Keratinocyte (primary cell): ENCODE data around the gene IRAK2. TPM values are rescaled to one million over a fixed set of nuclear protein-coding genes. Genes with fewer than 3 reads are reported as not detected.

ENCODE experiments used
- DNase-seq: peaks from one replicate; pipeline ENCODE4 v3.0.0-alpha.2; 2011; ENCODE audit warnings: low read depth, missing footprints, low spot score
- FAIRE-seq: peaks from 2 replicates; lab custom pipeline; 2011; peaks lifted over from hg19 to GRCh38; lab: Jason Lieb, UNC
- H2AFZ ChIP-seq: 2 replicates; pipeline ENCODE4 v1.6.0; 2012; ENCODE audit warnings: low read length, control low read depth, inconsistent platforms; ENCODE audit not compliant: control insufficient read depth
- H3K27ac ChIP-seq: 2 replicates; pipeline ENCODE4 v1.5.1; 2011; ENCODE audit warnings: low read length; ENCODE audit not compliant: control insufficient read depth, insufficient read depth
- H3K27me3 ChIP-seq: 3 replicates; pipeline ENCODE4 v1.6.0; 2011; ENCODE audit warnings: low read length; ENCODE audit not compliant: control insufficient read depth, insufficient read depth; ENCODE audit errors: extremely low read depth
- H3K36me3 ChIP-seq, 2 experiments: 2 replicates in 1 of 2; 3 replicates in 1 of 2; pipeline ENCODE4 v1.5.1; 2011; ENCODE audit warnings: low read length in 2 of 2, mild to moderate bottlenecking in 1 of 2; ENCODE audit not compliant: control insufficient read depth in 2 of 2, insufficient read depth in 2 of 2; ENCODE audit errors: extremely low read depth in 1 of 2
- H3K4me1 ChIP-seq: 3 replicates; pipeline ENCODE4 v1.5.1; 2011; ENCODE audit warnings: low read length; ENCODE audit not compliant: control insufficient read depth, insufficient read depth; ENCODE audit errors: extremely low read depth
- H3K4me2 ChIP-seq: 3 replicates; pipeline ENCODE4 v1.6.0; 2011; ENCODE audit warnings: low read depth, low read length; ENCODE audit not compliant: control insufficient read depth, insufficient read depth; ENCODE audit errors: extremely low read depth
- H3K4me3 ChIP-seq, 3 experiments: fragments of 200-600 bp in 1 of 3; sonication (generic) in 1 of 3; 2 replicates in 2 of 3; 3 replicates in 1 of 3; pipeline ENCODE4 v1.5.1; 2011 to 2016; ENCODE audit warnings: low read length in 3 of 3, mild to moderate bottlenecking in 3 of 3, control low read depth in 2 of 3, inconsistent platforms in 1 of 3, low read depth in 1 of 3, mixed read lengths in 1 of 3, mixed run types in 1 of 3, moderate library complexity in 1 of 3; ENCODE audit not compliant: control insufficient read depth in 2 of 3, insufficient read depth in 2 of 3; ENCODE audit errors: extremely low read depth in 1 of 3
- H3K79me2 ChIP-seq: 2 replicates; pipeline ENCODE4 v1.6.0; 2012; ENCODE audit warnings: low read length; ENCODE audit not compliant: control insufficient read depth, insufficient read depth
- H3K9ac ChIP-seq: 3 replicates; pipeline ENCODE4 v1.6.0; 2011; ENCODE audit warnings: low read length; ENCODE audit not compliant: control insufficient read depth, insufficient read depth; ENCODE audit errors: extremely low read depth
- H3K9me1 ChIP-seq: 3 replicates; pipeline ENCODE4 v1.6.0; 2011; ENCODE audit warnings: low read length; ENCODE audit not compliant: control insufficient read depth, insufficient read depth; ENCODE audit errors: extremely low read depth
- H3K9me3 ChIP-seq: 2 replicates; pipeline ENCODE4 v1.5.1; 2012; ENCODE audit warnings: low read depth, low read length; ENCODE audit not compliant: control insufficient read depth
- H4K20me1 ChIP-seq: 3 replicates; pipeline ENCODE4 v1.6.0; 2011; ENCODE audit warnings: low read length; ENCODE audit not compliant: control insufficient read depth, insufficient read depth; ENCODE audit errors: extremely low read depth
- CTCF ChIP-seq, 3 experiments: IDR thresholded peaks in 1 of 3; conservative IDR thresholded peaks in 1 of 3; optimal IDR thresholded peaks in 1 of 3; 2 replicates in 2 of 3; 3 replicates in 1 of 3; pipeline versions ENCODE3 to v1.5.1; 2011; ENCODE audit warnings: low read length in 3 of 3, mild to moderate bottlenecking in 3 of 3, moderate library complexity in 2 of 3, control low read depth in 1 of 3, inconsistent platforms in 1 of 3; ENCODE audit not compliant: insufficient read depth in 2 of 3; ENCODE audit errors: extremely low read depth in 1 of 3
- EZH2 ChIP-seq: IDR thresholded peaks from one replicate; pipeline ENCODE4 v1.6.1; 2012; ENCODE audit warnings: inconsistent platforms, mild to moderate bottlenecking, low read length, moderate library complexity
- dilution Hi-C: fragments of 300-500 bp; cut with MboI; formaldehyde crosslinking; loops from one replicate; pipeline ENCODE4 v1.7.0; 2020; ENCODE audit warnings: low sequenced_read_pairs; ENCODE audit not compliant: extremely low pct_ligation_motif_present
- polyA plus RNA-seq, 5 experiments: library from polyadenylated mRNA; depleted of rRNA in 3 of 5; stranded (reverse) in 3 of 5; stranded (forward) in 1 of 5; unstranded in 1 of 5; fragments of >200 nt; gene quantifications; 1 replicate in 1 of 5; 2 replicates in 3 of 5; 3 replicates in 1 of 5; pipeline versions ENCODE4 v1.2.1 to v1.2.3, GENCODE V29; 2011 to 2012; ENCODE audit warnings: missing spikeins in 2 of 5, low read depth in 1 of 5, low replicate concordance in 1 of 5

Gene IRAK2
- polyA plus RNA-seq, 1 donor (not counting 4 experiments of a cell fraction or from before 2014, with no cell fraction given): 3.5 TPM

GRCh38 chr3:10137178-10137577, 27.5 kb upstream of the IRAK2 start:
- Histone ChIP-seq H3K27me3 (no peaks in the 10 kb centered on the region), H3K4me2 (no peak overlapping the region), H3K4me3 (no peak overlapping the region), H3K27ac (no peak overlapping the region), H3K79me2 (peaks cover 5% of the 10 kb centered on the region), H3K9ac (no peak overlapping the region), H3K9me3 (no peaks in the 10 kb centered on the region), H2AFZ (no peak overlapping the region), H4K20me1 (no peaks in the 10 kb centered on the region), H3K36me3 (no peaks in the 10 kb centered on the region), H3K9me1 (no peaks in the 10 kb centered on the region), H3K4me1 (peaks cover 2% of the 10 kb centered on the region)
- no peak for TF ChIP-seq CTCF (optimal IDR thresholded peaks at IDR 0.05 in 1 of 3, IDR thresholded peaks at IDR 0.05 in 1 of 3, conservative IDR thresholded peaks at IDR 0.05 in 1 of 3; ENCODE audit: extremely low read depth in 1 of 3, insufficient read depth in 2 of 3, low read length in 3 of 3)
- no peak for TF ChIP-seq EZH2
- no peak for DNase-seq
- FAIRE-seq: no peak
- dilution Hi-C loops: no loop called here

GRCh38 chr3:10140996-10141546, 23.6 kb upstream of the IRAK2 start:
- H3K79me2 ChIP-seq: peaks cover 39% of the 10 kb centered on the region
- DNase-seq (no peak), FAIRE-seq (no peak)
- peak overlapping the region; percentile 46 for H2AFZ ChIP-seq
- H3K9me1 ChIP-seq: no peaks in the 10 kb centered on the region
- dilution Hi-C loops: no loop called here
- no peaks in the 10 kb centered on the region for H3K9me3 ChIP-seq
- peaks cover 0 to 5% of the 10 kb centered on the region in 2 experiments for H3K36me3 ChIP-seq
- no peak overlapping the region for H3K27ac ChIP-seq
- H3K9ac ChIP-seq: no peak overlapping the region
- H3K27me3 ChIP-seq: no peaks in the 10 kb centered on the region
- peak overlapping the region in 1 of 3 experiments; percentile 13 for H3K4me3 ChIP-seq
- TF ChIP-seq EZH2 (no peak), CTCF (optimal IDR thresholded peaks at IDR 0.05 in 1 of 3, IDR thresholded peaks at IDR 0.05 in 1 of 3, conservative IDR thresholded peaks at IDR 0.05 in 1 of 3; ENCODE audit: extremely low read depth in 1 of 3, insufficient read depth in 2 of 3, low read length in 3 of 3) (no peak)
- peak overlapping the region; percentile 45 for H3K4me2 ChIP-seq
- H4K20me1 ChIP-seq: peaks cover 2% of the 10 kb centered on the region
- H3K4me1 ChIP-seq: peaks cover 22% of the 10 kb centered on the region
